Common myeloid progenitor, CD34-positive (primary cell): ENCODE results near the gene FAM135A.

ENCODE experiments used
- CTCF ChIA-PET: fragments of 350-600 bp; sonication (Branson Sonifier 250); formaldehyde crosslinking; loops from one replicate; lab custom pipeline; 2021; ENCODE audit warnings: antibody characterized with exemption; lab: Charles Lee
- POLR2A ChIA-PET: fragments of 350-600 bp; sonication (Branson Sonifier 250); formaldehyde crosslinking; loops from one replicate; lab custom pipeline; 2021; ENCODE audit warnings: antibody characterized with exemption; lab: Charles Lee
- DNase-seq, 3 donors: peaks; one replicate each; pipeline versions ENCODE4 v3.0.0 to v3.0.0-alpha.2; 2013
- H3K27ac ChIP-seq, 2 experiments: 1 replicate in 1 of 2; 2 replicates in 1 of 2; pipeline ENCODE4 v1.7.0; 2013; ENCODE audit warnings: inconsistent platforms in 2 of 2, low read length in 2 of 2, mild to moderate bottlenecking in 2 of 2, low read depth in 1 of 2, moderate library complexity in 1 of 2; ENCODE audit not compliant: severe bottlenecking in 2 of 2, insufficient read depth in 1 of 2, poor library complexity in 1 of 2
- H3K27me3 ChIP-seq, 5 experiments: replicated peaks in 2 of 5; 1 replicate in 3 of 5; 2 replicates in 2 of 5; pipeline versions ENCODE4 v1.6.1 to v1.7.0; 2013; ENCODE audit warnings: low read length in 4 of 5, mild to moderate bottlenecking in 2 of 5, moderate library complexity in 2 of 5, inconsistent platforms in 1 of 5; ENCODE audit not compliant: insufficient read depth in 5 of 5, control insufficient read depth in 4 of 5
- H3K36me3 ChIP-seq, 4 experiments: 1 replicate in 2 of 4; 2 replicates in 2 of 4; pipeline versions ENCODE4 v1.6.1 to v1.7.0; 2013; ENCODE audit warnings: low read length in 3 of 4, control low read depth in 1 of 4, mild to moderate bottlenecking in 1 of 4; ENCODE audit not compliant: control insufficient read depth in 4 of 4, insufficient read depth in 4 of 4
- H3K4me1 ChIP-seq, 4 experiments: 1 replicate in 3 of 4; 2 replicates in 1 of 4; pipeline versions ENCODE4 v1.6.1 to v1.7.1; 2013; ENCODE audit warnings: low read length in 3 of 4, mild to moderate bottlenecking in 3 of 4, control low read depth in 1 of 4, inconsistent platforms in 1 of 4, moderate library complexity in 1 of 4; ENCODE audit not compliant: control insufficient read depth in 4 of 4, insufficient read depth in 4 of 4; ENCODE audit errors: control extremely low read depth in 1 of 4
- H3K4me3 ChIP-seq, 7 experiments: 1 replicate in 4 of 7; 2 replicates in 3 of 7; pipeline versions ENCODE4 v1.5.1 to v1.7.0; 2013; ENCODE audit warnings: mild to moderate bottlenecking in 7 of 7, low read length in 6 of 7, moderate library complexity in 6 of 7, inconsistent platforms in 2 of 7, low read depth in 2 of 7, control low read depth in 1 of 7; ENCODE audit not compliant: insufficient read depth in 4 of 7, control insufficient read depth in 1 of 7; ENCODE audit errors: extremely low read depth in 1 of 7
- H3K9me3 ChIP-seq, 5 experiments: 1 replicate in 4 of 5; 2 replicates in 1 of 5; pipeline versions ENCODE4 v1.6.1 to v1.7.1; 2013; ENCODE audit warnings: low read length in 4 of 5, mild to moderate bottlenecking in 2 of 5, inconsistent platforms in 1 of 5, low read depth in 1 of 5, moderate library complexity in 1 of 5; ENCODE audit not compliant: control insufficient read depth in 4 of 5, insufficient read depth in 2 of 5; ENCODE audit errors: control extremely low read depth in 1 of 5
- WGBS: methylation state at CpG from one replicate; pipeline ENCODE4 v1.1.5; 2013; ENCODE audit not compliant: insufficient coverage; 5-methylcytosine and 5-hydroxymethylcytosine counted together

Gene FAM135A

DNA sequence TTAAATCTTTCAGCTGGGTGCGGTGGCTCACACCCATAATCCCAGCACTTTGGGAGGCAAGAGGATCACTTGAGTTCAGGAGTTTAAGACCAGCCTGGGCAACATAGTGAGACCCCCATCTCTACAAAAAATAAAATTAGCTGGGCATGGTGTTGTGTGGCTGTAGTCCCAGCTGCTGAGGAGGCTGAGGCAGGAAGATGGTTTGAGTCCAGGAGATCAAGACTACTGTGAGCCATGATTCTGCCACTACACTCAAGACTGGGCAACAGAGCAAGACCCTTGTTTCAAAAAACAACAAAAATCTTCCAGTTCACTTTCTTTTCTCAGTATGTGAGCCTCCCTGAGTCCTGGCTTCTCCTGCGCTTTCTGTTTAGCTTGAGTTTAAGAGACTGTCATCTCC lies 161.3 kb downstream of the FAM135A start:
- ChIA-PET CTCF (interaction anchor here (0.7 to 1.5 kb wide), 3 partner anchors 9 to 102 kb away, joined by 3 to 5 read pairs (median 3); no protein-coding TSS in a partner anchor), POLR2A (no interaction called here)
- 100% methylated on average over 2 of the region's 2 CpGs for WGBS

DNA sequence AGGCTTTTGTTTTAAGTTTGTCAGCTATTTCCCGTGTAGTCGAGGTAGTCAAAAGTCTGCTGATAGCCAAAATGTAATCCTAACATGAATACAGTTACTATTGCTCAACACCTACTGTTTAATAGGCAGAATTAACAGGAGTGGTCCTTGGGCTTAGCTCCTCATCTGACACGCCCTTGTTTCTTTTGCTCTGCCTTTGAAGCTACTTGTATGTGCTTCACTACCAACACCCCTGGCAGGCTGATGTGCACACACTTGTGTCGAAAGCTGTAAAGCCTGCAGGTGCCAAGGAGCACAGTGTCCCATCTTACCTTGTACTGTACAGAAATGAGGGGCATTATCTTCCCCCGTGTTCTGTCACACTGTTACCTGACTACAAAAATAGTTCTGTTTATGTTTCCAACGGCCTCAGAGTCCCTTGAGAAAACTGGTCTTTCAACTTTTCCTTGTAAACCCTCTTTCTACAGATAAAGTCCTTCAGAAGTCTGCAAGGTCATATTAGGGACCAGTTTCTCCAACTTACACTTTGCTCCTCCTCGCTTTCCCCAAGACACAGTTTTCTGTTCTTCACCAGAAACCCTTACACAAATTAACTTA lies 162.7 kb downstream of the FAM135A start:
- Histone ChIP-seq H3K9me3 (no peaks in the 10 kb centered on the region), H3K36me3 (peaks cover 0 to 14% (median 2%) of the 10 kb centered on the region in 4 experiments), H3K4me1 (no peaks in the 10 kb centered on the region), H3K4me3 (no peak overlapping the region), H3K27ac (no peak overlapping the region), H3K27me3 (no peaks in the 10 kb centered on the region)
- DNase-seq = no peak
- POLR2A ChIA-PET = interaction anchor here (0.6 kb wide), 1 partner anchor 18 kb away, joined by 3 read pairs; no protein-coding TSS in a partner anchor
- WGBS = 97% methylated on average over 5 of the region's 7 CpGs
- CTCF ChIA-PET = interaction anchor here (1.0 to 1.5 kb wide), 3 partner anchors 9 to 28 kb away, joined by 3 to 5 read pairs (median 3); no protein-coding TSS in a partner anchor

More for the DNA sequence above, 161.3 kb downstream of the FAM135A start:
- Histone ChIP-seq H3K4me3 (no peak overlapping the region), H3K27ac (no peak overlapping the region), H3K9me3 (no peaks in the 10 kb centered on the region), H3K27me3 (no peaks in the 10 kb centered on the region), H3K4me1 (no peaks in the 10 kb centered on the region), H3K36me3 (peaks cover 0 to 8% (median 2%) of the 10 kb centered on the region in 4 experiments)
- DNase-seq = no peak

DNA sequence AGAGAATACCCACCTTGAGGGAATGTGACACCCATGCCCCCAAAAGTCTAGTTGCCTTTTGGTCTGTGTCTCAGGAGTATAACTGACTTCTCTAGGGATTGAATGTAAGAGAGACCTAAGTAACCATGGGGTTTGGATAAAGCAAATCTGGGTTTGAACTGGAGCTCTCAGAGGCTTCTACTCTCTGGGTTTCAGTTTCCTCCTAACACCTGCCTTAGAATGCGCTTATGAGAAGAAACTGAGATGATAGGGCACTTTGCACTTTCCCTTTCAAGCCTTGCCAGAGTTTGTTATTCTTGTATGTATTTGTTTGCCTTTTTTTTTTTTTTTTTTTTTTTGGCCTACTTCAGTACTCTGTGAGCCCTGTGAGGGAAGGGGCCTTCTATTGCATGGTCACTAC lies 172.8 kb downstream of the FAM135A start:
- peaks cover 2 to 40% (median 29%) of the 10 kb centered on the region in 4 experiments for H3K36me3 ChIP-seq
- WGBS = no CpG with 5 or more reads among the region's 1 CpG
- no peaks in the 10 kb centered on the region for H3K9me3 ChIP-seq
- ChIA-PET CTCF (interaction anchor here (1.0 kb wide), 1 partner anchor 50 kb away, joined by 4 read pairs; no protein-coding TSS in a partner anchor), POLR2A (no interaction called here)
- H3K4me1 ChIP-seq = no peaks in the 10 kb centered on the region
- H3K27me3 ChIP-seq = no peaks in the 10 kb centered on the region
- no peak overlapping the region for H3K4me3 ChIP-seq
- no peak for DNase-seq
- H3K27ac ChIP-seq = no peak overlapping the region

DNA sequence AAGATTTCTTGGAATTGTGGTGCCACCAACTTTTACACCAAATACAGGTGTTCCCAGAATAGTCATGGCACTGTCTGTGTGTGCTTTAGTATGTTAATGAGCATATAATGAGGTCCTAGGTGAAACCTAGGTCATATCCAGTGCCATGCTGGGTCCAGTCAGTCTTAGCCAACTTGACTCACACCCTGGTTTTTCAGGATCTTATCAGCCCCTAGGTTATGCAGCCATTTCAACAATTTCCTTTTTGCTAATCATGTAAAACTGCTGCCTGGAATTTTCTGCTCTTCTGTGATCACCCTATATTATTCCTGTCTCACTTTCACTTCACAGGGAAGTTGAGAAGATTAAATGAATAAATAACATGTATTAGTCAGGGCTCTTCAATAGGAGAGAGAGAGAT lies 177.1 kb downstream of the FAM135A start:
- no peak overlapping the region for H3K4me3 ChIP-seq
- no peak overlapping the region for H3K27ac ChIP-seq
- H3K4me1 ChIP-seq = no peaks in the 10 kb centered on the region
- no peak for DNase-seq
- ChIA-PET POLR2A (no interaction called here), CTCF (no interaction called here)
- H3K9me3 ChIP-seq = peaks cover 0 to 4% (median 0%) of the 10 kb centered on the region in 5 experiments
- H3K27me3 ChIP-seq = no peaks in the 10 kb centered on the region
- peaks cover 2 to 17% (median 12%) of the 10 kb centered on the region in 4 experiments for H3K36me3 ChIP-seq

DNA sequence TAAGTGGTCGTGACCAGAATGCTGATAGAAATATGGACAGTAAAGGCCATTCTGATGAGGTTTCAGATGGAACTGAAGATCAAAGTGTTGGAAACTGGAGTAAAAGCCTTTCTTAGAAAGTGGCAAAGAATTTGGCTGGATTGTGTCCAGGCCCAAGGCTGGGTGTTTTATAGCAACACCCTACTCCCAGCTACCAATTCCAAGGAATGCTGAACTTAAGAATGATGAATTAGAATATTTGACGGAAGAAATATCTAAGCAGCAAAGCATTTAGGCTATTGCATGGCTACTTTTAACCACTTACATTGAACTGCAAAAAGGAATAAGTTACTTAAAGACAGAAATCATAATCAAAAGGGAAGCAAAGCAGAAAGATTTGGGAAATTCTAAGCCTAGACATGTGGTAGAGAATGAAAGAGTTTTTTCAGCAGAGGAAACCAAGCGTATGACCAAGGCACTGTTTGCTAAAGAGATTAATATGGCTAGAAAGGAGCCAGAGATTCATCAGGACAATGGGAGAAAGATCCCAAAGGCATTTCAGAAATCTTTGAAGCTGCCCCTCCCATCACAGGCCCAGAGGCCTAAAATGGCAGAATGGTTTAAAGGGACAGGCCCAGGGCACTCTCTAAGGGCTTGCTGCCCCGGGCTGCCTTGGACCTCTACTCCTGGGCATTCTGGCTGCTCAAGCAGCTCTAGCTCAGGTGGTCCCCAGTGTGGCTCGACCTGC lies 179.2 kb downstream of the FAM135A start:
- no peak for DNase-seq
- no peaks in the 10 kb centered on the region for H3K4me1 ChIP-seq
- ChIA-PET CTCF (no interaction called here), POLR2A (no interaction called here)
- no peak overlapping the region for H3K4me3 ChIP-seq
- no peak overlapping the region for H3K27ac ChIP-seq
- H3K36me3 ChIP-seq = peaks cover 2 to 15% (median 4%) of the 10 kb centered on the region in 4 experiments
- 80% methylated on average over 5 of the region's 5 CpGs for WGBS
- H3K9me3 ChIP-seq = peaks cover 0 to 4% (median 0%) of the 10 kb centered on the region in 5 experiments
- H3K27me3 ChIP-seq = no peaks in the 10 kb centered on the region

DNA sequence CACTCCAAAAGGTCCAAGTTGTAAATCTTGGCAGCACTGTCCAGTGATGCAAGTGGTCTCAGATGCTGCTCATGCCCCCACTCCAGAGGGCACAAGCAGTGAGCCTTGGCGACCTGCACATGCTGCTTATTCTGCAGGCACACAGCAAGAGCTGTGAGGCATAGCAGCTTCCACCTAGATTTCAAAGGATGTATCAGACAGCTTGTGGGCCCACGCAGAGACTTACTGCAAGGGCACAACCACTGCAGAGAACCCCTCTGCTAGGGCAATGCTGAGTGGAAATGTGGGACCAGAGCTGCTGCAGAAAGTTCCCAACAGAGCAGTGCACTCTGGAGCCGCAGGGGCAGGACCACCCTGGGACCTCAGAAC lies 179.8 kb downstream of the FAM135A start:
- Histone ChIP-seq H3K27me3 (no peaks in the 10 kb centered on the region), H3K36me3 (peaks cover 2 to 15% (median 4%) of the 10 kb centered on the region in 4 experiments), H3K9me3 (peaks cover 0 to 4% (median 0%) of the 10 kb centered on the region in 5 experiments), H3K4me1 (no peaks in the 10 kb centered on the region), H3K4me3 (no peak overlapping the region), H3K27ac (no peak overlapping the region)
- 100% methylated on average over 3 of the region's 3 CpGs for WGBS
- ChIA-PET POLR2A (no interaction called here), CTCF (no interaction called here)
- no peak for DNase-seq

DNA sequence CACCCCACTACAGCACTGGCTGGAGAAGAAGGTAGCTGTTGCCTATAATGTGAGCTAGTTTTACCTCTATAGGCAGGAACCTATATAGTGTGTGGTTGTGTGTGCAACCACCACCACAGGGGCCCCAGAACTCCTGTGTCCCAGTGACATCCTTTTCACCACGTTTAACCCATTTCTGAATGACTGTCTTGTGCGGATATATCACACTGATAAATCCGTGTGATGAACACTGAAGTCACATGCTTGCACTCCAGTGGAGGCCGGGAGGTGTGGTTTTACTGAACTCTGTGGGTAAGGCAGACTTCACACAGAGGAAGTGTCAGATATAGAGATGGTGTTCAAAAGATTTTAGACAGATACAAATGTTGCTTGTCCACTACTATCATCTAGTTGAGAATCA lies 185.9 kb downstream of the FAM135A start:
- Histone ChIP-seq H3K27ac (no peak overlapping the region), H3K4me3 (no peak overlapping the region), H3K36me3 (peaks cover 0 to 2% (median 0%) of the 10 kb centered on the region in 4 experiments), H3K4me1 (no peaks in the 10 kb centered on the region), H3K9me3 (peaks cover 0 to 6% (median 0%) of the 10 kb centered on the region in 5 experiments), H3K27me3 (no peaks in the 10 kb centered on the region)
- 93% methylated on average over 3 of the region's 4 CpGs for WGBS
- ChIA-PET CTCF (interaction anchor here (1.0 kb wide), 1 partner anchor 12 kb away, joined by 3 read pairs; no protein-coding TSS in a partner anchor), POLR2A (no interaction called here)
- no peak for DNase-seq
